HG02938 (cell line): Measurements from ENCODE around the gene HTRA2.
"Not testable (repeated sequence)": the region's sequence is repeated elsewhere in the genome, so short reads cannot be mapped to it uniquely, and the experiment has no call there.

Experiments
- ATAC-seq: cut with Tn5 transposase; IDR thresholded peaks from one replicate; pipeline ENCODE4 v1.9.1; 2021; ENCODE audit warnings: mild to moderate bottlenecking, moderate library complexity; ENCODE audit not compliant: unreplicated experiment

The HTRA2 gene

GRCh38 chr2:74529357-74530238 is at the start of gene HTRA2, which contains the start of gene AUP1:
Gene HTRA2 (plus strand): TSS chr2:74529933. CDS start chr2:74530007, 74 bp downstream.
Gene AUP1 (minus strand): TSS chr2:74529706. CDS start chr2:74529629, 77 bp downstream.
- peak; percentile 74 for ATAC-seq

DNA sequence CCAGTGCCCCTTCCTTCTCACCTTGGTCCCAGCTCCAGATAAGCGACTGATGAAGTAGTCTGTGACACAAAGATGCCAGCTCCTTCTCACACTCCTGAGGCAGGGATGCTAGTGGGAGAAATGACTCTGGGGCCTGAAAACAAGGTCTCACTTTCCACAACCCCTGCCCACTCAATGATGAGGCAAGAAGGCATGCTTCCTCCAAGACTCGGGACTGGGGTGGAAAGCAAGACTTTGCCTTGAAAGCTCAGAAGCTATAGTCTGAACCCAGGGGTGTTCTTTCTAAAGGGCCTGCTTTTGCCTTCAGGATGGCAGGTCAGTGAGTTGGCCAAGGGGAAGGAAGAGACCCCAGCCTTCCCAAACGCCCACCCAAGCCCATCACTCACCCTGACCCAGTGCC is 48.3 kb upstream of the HTRA2 start:
- no peak for ATAC-seq

- peak; percentile 37 for ATAC-seq
Observed at GRCh38 chr2:74481961-74482800, 47.6 kb upstream of the HTRA2 start.

DNA sequence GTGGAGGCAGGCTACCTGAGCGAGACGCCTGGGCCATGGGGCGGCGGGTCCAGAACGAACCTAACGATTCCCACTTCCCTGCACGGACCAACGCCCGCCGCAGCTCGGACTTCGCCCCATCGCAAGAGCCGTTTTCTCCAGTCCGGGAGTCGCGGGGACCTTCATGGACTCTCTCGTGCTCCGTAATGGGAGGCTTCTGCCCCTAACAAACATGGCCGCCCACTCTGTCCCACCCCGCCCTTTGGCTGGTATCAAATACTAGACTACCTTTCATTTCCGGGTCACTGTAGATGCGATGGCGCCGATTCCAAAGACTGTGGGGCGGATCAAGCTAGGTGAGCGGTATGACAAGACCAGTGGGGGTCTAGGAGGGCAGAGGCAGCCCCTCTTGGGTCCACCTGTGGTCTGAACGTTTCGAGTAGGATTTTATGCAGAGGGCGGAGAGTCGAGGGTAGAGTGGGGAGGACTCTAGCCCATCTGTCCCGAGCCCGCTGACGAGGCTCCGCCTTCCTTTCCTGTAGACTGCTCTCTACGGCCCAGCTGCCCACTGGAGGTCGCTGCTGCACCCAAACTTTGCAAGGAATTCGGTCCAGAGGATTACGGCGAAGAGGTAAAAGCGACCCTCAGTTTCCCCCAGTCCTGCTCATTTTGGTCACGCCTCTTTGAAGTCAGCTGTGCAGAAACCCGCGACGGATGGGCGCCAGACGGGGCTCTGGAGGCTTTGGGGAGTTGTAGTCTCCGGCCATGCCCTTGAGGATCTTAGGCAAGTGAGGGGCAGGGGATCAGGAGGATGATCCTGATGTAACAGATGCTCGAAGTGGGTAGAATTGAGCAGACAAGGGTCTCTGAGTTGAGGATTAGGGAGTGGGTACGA is 46.7 kb upstream of the HTRA2 start, which contains the start of the genes CCDC142 and TTC31:
TSS of gene CCDC142 (minus strand) at position 198 of the 874 bp plus-strand sequence. CDS start at position 37, 161 bp downstream.
TSS of gene TTC31 (plus strand) at position 281 of the 874 bp plus-strand sequence. CDS start at position 296, 15 bp downstream.
- peak; percentile 91 for ATAC-seq

GRCh38 chr2:74483675-74484164 is 46.0 kb upstream of the HTRA2 start:
- not testable (repeated sequence) for ATAC-seq

DNA sequence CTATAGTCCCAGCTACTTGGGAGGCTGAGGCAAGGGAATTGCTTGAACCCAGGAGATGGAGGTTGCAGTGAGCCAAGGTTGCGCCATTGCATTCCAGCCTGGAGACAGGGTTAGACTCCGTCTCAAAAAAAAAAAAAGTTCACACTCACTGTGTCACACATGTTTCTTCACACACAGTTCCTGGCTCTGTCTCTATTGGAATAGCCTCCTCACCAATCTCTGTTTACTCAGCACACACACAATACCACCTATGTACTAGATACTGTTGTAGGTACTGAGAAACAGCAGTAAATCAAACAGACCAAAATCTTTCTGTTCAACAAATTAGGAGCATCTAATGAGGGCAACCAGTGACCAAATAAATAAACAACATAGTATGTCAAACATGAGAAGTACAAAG is 43.6 kb upstream of the HTRA2 start:
- ATAC-seq = no peak

DNA sequence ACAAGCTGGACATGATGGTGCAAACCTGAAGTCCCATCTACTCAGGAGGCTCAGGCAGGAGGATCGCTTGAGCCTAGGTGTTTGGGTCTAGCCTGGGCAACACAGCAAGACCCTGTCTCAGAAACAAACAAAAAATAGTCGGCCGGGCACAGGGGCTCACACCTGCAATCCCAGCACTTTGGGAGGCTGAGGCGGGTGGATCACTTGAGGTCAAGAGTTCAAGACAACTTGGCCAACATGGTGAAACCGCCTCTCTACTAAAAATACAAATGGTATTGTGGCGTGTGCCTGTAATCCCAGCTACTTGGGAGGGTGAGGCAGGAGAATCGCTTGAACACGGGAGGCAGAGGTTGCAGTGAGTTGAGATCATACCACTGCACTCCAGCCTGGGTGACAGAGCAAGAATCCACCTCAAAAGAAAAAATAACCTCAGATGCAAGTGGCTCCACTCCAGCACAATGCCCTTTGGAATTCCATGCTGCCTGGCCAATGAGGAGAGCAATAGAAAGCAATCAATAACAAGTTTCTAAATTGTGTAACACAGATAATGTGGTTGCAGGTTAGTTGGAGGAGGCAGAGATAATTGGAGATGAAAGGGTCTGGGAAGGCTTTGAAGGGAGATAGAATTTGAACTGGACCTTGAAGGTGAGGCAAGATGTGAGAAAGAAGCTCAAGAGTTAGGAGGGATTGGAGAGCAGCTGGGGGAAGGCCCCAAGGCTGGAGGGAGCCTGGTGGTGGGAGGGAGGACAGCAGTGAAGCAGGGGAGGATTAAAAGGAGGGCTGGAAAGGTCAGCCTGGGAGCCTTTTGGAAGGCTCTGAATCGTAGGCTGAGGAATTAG is 40.9 kb upstream of the HTRA2 start:
- no peak for ATAC-seq

GRCh38 chr2:74489906-74490305 is 39.8 kb upstream of the HTRA2 start:
- no peak for ATAC-seq

GRCh38 chr2:74491648-74492544 is 37.8 kb upstream of the HTRA2 start:
- ATAC-seq = no peak

- no peak for ATAC-seq
Observed at GRCh38 chr2:74493546-74493945, 36.2 kb upstream of the HTRA2 start.

GRCh38 chr2:74495440-74495839 is 34.3 kb upstream of the HTRA2 start:
- no peak for ATAC-seq

DNA sequence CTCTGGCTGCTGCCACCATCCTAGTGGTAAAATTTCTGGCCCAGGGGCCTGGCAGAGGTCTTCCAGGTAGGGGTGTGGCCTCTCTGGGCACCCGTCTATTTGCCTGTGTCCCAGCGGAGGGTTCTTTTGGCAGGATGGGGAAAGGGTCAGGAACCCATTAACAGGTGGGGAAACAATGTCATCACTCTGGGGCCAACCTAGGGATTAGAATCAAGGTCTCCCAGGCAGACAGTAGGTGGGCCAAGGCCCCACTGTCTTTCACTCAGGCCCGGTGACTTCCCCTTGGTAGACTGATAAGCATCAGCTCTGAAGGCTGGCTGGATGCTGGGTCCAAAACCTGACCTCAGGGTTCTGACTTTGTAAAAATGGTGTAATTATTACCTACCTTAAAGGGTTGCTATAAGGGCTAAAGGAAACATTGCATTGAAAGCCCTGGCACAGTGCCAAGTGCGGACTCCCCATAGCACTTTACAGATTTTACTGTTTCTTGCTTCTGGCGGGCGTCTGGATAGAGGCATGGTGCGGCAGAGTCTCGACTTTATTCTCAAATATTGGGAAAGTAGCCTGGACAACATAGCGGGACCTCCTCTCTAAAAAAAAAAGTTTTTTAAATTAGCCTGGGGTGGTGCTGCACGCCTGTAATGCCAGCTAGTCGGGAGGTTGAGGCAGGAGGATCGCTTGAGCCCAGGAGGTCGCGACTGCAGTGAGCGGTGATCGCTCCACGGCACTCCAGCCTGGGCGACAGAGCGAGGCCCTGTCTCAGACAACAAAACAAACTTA is 32.5 kb upstream of the HTRA2 start:
- no peak for ATAC-seq

DNA sequence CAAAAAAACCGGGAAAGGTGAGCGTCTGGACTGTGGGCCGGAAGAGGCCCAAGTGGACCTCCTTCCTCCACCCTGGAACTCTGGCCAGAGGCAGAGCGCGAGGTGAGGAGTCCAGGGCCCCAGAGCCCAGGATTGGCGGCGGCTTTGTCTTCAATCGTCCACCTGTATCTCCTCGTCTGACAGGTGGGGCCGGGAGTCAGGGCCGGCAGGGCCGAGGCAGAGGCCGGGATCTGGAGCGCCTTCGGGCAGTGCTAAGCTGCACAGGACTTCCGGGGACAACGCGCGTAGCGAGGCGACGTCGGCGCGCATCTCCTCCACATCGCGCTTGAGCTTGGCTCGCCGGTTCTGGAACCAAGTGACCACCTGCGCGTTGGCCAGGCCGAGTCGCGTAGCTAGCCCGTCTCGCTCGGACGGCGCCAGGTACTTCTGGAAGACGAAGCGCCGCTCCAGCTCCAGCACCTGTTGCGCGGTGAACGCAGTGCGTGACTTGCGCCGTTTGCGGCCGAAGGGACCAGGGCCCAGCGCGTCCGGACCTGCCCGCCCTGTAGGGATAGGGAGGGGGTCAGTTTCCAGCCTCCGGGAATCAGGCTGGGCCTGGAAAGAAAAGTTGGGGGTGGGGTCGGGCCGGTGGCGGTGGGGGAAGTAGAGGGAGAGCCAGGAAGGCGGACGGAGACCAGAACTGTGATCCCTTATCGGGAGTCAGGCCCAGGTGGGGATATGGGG is 31.8 kb upstream of the HTRA2 start:
- no peak for ATAC-seq

- no peak for ATAC-seq
Observed at GRCh38 chr2:74498500-74499266, 31.1 kb upstream of the HTRA2 start.

DNA sequence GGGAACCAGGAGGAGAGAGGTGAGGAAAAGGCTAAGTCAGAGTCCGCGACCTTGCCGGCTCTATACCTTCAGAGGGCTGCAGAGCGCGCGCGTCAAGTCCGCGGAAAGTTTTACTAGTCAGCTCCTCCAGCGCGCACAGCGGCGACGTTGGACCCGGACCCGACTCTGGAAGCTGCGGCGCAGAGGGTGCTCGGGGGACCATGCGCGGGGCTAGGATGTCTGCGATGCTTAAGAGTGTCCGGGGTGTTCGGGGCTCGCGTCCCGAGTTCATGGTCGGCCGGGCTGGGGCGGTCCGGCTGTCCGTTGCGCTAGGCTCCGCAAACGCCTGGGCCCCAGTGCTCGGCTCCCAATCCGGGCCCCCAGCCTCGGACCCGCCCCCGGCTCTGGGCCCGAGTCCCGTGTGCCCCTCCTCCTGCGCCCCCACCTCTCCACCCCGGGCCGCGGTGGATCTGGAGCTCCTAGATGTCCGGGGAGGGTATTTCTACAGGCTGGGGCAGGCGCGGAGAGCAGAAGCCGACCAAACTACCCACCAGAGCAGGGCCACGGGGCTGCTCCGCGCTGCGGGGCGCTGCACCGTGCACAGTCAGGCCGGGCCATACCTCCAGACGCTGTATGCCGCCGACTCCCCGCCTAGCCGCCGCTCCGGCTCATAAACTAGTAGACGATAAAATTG is 30.3 kb upstream of the HTRA2 start, which contains the start of gene LBX2:
TSS of gene LBX2 (minus strand) at position 337 of the 673 bp plus-strand sequence. CDS start at position 271, 66 bp downstream.
- ATAC-seq = no peak
